GM08714 (cell line): ENCODE results near the gene MUC4.
"Not testable (repeated sequence)": the region's sequence is repeated elsewhere in the genome, so short reads cannot be mapped to it uniquely, and the experiment has no call there.

Source experiments
- H3K4me3 ChIP-seq: fragments of 200-500 bp; sonication (Bioruptor generic); 2 replicates; pipeline ENCODE4 v1.5.1; 2014; ENCODE audit warnings: mild to moderate bottlenecking, low read length, inconsistent platforms
- ZNF274 ChIP-seq: IDR thresholded peaks from 2 replicates; pipeline ENCODE4 v1.6.1; 2012; ENCODE audit warnings: mild to moderate bottlenecking, low read depth, low read length

The MUC4 gene

DNA sequence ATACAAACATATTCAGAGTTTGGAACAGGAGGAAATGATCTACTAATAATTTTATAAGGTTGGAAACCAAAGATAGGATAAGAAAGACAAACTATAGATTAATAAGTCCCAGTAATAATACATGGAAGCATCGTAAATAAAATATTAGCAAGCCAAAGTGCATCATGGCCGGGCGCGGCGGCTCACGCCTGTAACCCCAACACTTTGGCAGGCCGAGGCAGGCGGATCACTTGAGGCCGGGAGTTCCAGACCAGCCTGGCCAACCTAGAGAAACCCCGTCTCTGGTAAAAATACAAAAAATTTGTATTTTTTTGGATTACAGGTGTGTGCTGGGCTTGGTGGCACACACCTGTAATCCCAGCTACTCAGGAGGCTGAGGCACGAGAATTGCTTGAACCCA, 14.9 kb downstream of the MUC4 start:
- TF ChIP-seq ZNF274, result no peak
- no peak overlapping the region for H3K4me3 ChIP-seq

DNA sequence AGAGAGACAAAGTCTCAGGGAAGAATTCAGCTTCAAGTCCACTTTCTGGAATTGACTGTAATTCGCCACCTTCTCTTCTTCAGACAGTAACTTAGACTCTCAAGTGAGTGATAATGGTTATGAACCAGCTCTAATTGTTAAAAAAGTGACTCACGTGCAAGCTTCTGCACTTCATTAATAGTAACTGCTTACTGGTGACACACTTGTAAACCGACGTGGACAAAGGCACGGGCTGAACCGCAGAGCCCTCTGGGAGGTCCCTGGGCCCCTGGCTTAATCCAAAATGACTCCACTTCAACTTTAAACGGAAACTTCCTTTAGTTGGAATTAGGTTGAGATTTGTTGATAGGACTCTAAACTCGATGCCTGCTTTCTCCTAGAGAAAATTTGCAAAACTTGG, 17.0 kb downstream of the MUC4 start:
- no peak overlapping the region for H3K4me3 ChIP-seq
- no peak for TF ChIP-seq ZNF274

DNA sequence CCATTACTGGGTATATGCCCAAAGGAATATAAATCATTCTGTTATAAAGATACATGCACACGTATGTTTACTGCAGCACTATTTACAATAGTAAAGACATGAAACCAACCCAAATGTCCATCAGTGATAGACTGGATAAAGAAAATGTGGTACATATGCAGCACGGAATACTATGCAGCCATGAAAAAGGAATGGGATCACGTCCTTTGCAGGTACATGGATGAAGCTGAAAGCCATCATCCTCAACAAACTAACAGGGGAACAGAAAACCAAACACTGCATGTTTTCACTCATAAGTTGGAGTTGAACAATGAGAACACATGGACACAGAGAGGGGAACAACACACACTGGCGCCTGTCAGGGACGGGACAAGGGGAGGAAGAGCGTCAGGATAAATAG, 19.1 kb downstream of the MUC4 start:
- not testable (repeated sequence) for H3K4me3 ChIP-seq

DNA sequence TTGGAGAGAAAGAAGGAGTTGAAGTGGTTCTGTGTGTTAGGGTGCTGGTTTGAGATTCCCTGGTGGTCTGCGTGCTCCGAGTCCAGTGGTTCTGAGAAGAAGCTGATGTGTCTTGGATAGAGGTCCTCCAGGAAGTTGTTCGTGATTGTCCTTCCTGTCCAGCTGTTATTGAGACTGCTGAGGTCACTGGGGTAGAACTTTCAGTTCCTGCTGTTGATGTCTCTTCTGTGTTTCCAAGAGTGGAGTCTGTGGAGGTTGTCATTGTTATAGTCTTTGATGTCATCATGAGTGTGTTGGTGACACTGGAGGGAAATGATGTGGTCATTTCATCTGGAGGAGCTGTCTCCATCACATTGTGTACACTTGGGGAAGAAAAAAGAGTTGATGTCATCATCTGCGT, 20.8 kb downstream of the MUC4 start:
- no peak for TF ChIP-seq ZNF274
- no peak overlapping the region for H3K4me3 ChIP-seq

GRCh38 chr3:195788711-195789581, 22.8 kb downstream of the MUC4 start:
- no peak overlapping the region for H3K4me3 ChIP-seq
- TF ChIP-seq ZNF274, result no peak

GRCh38 chr3:195785781-195786405, 25.8 kb downstream of the MUC4 start:
- not testable (repeated sequence) for H3K4me3 ChIP-seq

- not testable (repeated sequence) for H3K4me3 ChIP-seq
These were observed 27.7 kb downstream of the MUC4 start for GRCh38 chr3:195784031-195784430.

DNA sequence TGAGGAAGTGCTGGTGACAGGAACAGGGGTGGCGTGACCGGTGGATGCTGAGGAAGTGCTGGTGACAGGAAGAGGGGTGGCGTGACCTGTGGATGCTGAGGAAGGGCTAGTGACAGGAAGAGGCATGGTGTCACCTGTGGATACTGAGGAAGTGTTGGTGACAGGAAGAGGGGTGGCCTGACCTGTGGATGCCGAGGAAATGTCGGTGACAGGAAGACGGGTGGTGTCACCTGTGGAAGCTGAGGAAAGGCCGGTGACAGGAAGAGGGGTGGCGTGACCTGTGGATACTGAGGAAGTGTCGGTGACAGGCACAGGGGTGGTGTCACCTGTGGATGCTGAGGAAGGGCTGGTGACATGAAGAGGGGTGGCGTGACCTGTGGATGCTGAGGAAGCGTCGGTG, 30.5 kb downstream of the MUC4 start:
- not testable (repeated sequence) for H3K4me3 ChIP-seq

GRCh38 chr3:195777975-195778374, 33.8 kb downstream of the MUC4 start:
- TF ChIP-seq ZNF274, result no peak
- H3K4me3 ChIP-seq, result no peak overlapping the region

GRCh38 chr3:195774917-195775316, 36.8 kb downstream of the MUC4 start:
- no peak overlapping the region for H3K4me3 ChIP-seq
- no peak for TF ChIP-seq ZNF274

- no peak overlapping the region for H3K4me3 ChIP-seq
- TF ChIP-seq ZNF274, result no peak
These were observed 37.7 kb downstream of the MUC4 start for GRCh38 chr3:195773956-195774537.

DNA sequence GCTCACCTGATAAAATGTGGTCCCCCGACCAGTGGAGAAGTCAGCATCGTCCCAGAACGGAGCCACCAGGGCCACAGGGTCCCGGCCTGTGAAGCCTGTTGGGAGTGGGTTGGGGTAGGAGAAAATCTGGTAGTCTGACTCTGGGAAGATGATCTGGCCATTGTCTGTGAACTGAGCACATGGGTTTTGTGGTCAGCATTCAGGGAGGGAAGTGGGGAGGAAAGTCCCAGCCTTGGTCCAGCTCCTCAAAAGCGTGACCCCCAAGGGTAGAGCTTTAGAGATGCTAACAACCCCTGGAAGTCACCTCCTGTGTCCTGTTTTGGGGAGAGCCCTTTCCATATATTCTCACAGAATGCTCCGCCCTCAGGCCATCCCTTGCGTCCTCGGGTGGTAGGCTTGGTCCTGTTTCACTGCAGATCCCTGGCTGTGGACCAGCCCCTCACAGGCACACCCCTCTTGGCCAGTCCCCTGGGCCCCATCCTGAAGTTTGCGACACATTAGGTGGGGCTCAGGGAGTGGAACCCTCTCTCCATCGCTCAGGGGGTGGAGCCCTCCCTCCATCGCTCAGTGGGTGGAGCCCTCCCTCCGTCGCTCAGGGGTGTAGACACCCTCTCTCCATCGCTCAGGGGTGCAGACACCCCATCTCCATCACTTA, 40.0 kb downstream of the MUC4 start:
- H3K4me3 ChIP-seq, result no peak overlapping the region

DNA sequence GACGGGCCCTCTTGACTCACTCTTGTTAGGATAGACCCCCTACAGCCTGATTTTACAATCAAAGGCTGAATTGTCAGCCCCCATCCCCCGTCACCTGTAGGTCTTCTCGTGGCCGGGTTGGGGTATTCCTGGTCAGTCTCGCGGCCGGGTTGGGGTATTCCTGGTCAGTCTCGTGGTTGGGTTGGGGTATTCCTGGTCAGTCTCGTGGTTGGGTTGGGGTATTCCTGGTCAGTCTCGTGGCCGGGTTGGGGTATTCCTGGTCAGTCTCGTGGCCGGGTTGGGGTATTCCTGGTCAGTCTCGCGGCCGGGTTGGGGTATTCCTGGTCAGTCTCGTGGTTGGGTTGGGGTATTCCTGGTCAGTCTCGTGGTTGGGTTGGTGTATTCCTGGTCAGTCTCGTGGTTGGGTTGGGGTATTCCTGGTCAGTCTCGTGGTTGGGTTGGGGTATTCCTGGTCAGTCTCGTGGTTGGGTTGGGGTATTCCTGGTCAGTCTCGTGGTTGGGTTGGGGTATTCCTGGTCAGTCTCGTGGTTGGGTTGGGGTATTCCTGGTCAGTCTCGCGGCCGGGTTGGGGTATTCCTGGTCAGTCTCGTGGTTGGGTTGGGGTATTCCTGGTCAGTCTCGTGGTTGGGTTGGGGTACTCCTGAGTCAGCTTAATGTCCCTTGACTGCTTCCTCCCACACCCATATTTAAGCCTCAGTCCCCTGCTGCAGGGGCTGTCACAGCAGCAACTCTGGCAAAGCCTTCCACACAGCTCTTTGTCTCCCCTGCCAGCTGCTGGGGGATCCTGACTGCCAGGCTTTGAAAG, 40.7 kb downstream of the MUC4 start:
- not testable (repeated sequence) for H3K4me3 ChIP-seq

More for the DNA sequence above, 40.0 kb downstream of the MUC4 start:
- TF ChIP-seq ZNF274, result no peak

- H3K4me3 ChIP-seq, result no peak overlapping the region
- TF ChIP-seq ZNF274, result no peak
These were observed 41.5 kb downstream of the MUC4 start for GRCh38 chr3:195770081-195770840.
